Fibroblast of pulmonary artery (primary cell): ENCODE results near the gene BAG1.
A peak's percentile ranks its signal among the peaks of the same experiment; 100 is the strongest.

ENCODE experiments used
- DNase-seq: peaks from one replicate; pipeline ENCODE4 v3.0.0-alpha.2; 2010; ENCODE audit warnings: low read depth
- H3K4me3 ChIP-seq: replicated peaks from 2 replicates; pipeline ENCODE4 v1.5.1; 2011; ENCODE audit warnings: low read depth, mild to moderate bottlenecking, control low read depth, low read length, moderate library complexity
- TF ChIP-seq, protein P1 (sequence below): IDR thresholded peaks from 2 replicates; pipeline ENCODE4 v1.5.1; 2011; ENCODE audit warnings: mild to moderate bottlenecking, control low read depth, low read length, inconsistent platforms; ENCODE audit errors: missing control alignments

The BAG1 gene

GRCh38 chr9:33229359-33230114 lies 35.0 kb downstream of the BAG1 start:
- TF ChIP-seq, protein P1, sequence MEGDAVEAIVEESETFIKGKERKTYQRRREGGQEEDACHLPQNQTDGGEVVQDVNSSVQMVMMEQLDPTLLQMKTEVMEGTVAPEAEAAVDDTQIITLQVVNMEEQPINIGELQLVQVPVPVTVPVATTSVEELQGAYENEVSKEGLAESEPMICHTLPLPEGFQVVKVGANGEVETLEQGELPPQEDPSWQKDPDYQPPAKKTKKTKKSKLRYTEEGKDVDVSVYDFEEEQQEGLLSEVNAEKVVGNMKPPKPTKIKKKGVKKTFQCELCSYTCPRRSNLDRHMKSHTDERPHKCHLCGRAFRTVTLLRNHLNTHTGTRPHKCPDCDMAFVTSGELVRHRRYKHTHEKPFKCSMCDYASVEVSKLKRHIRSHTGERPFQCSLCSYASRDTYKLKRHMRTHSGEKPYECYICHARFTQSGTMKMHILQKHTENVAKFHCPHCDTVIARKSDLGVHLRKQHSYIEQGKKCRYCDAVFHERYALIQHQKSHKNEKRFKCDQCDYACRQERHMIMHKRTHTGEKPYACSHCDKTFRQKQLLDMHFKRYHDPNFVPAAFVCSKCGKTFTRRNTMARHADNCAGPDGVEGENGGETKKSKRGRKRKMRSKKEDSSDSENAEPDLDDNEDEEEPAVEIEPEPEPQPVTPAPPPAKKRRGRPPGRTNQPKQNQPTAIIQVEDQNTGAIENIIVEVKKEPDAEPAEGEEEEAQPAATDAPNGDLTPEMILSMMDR = no peak
- DNase-seq = no peak

GRCh38 chr9:33228606-33229005 lies 35.9 kb downstream of the BAG1 start:
- no peak overlapping the region for H3K4me3 ChIP-seq
- DNase-seq = no peak
- TF ChIP-seq, protein P1 = no peak

More at GRCh38 chr9:33229359-33230114, 35.0 kb downstream of the BAG1 start:
- H3K4me3 ChIP-seq = no peak overlapping the region

DNA sequence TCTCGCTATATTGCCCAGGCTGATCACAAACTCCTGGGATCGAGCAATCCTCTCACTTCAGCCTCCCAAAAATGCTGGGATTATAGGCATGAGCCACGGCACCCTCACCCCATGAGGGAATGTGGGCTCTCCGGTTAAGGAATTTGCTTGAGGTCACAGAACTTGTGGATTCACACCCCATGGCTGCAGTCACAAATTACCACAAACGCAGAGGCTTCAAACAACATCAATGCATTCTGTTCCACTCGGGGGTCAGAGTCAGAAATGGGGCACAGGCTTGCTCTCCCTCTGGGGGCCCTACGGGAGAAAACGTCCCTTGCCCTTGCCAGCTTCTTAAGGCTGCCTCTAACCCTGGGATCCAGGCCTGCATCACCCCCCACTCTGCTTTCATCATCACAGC lies 36.8 kb downstream of the BAG1 start:
- no peak overlapping the region for H3K4me3 ChIP-seq
- TF ChIP-seq, protein P1 = no peak
- no peak for DNase-seq

GRCh38 chr9:33227008-33227398 lies 37.5 kb downstream of the BAG1 start:
- DNase-seq = no peak
- TF ChIP-seq, protein P1 = no peak
- no peak overlapping the region for H3K4me3 ChIP-seq

DNA sequence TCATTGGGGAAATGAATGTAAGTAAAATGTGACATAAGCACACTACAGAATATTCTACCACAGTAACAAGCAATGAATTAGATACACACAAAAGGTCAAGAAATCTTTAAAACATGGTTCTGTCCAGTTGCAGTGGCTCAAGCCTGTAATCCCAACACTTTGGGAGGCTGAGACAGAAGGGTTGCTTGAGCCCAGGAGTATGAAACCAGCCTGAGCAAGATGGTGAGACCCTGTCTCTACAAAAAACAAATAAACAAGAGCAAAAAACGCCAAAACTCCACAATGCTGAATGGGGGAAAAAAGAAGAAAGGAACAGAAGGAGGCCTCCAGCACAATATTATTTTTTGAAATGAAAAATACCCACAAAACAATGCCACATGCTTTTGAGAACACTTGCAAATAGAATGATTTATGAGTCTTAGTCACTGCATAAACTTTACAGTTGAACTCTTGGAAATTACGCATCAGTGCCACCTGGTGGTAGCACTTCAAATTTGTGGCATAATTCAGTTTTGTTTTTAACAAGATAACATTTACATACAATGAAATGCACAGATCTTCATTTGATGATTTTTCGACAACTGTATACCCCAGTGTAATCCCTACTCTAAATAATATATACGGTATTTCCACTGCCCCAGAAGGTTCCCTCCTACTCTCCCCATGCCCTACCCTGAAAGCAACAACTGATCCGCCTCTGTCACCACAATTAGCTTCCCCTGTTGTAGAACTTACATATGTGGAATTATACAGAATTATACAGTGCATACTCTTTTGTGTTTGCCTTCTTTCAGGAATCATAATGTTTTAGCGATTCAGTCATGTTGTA lies 39.0 kb downstream of the BAG1 start:
- peak; percentile 86 for DNase-seq
- TF ChIP-seq, protein P1 = peak; percentile 62
- H3K4me3 ChIP-seq = no peak overlapping the region

DNA sequence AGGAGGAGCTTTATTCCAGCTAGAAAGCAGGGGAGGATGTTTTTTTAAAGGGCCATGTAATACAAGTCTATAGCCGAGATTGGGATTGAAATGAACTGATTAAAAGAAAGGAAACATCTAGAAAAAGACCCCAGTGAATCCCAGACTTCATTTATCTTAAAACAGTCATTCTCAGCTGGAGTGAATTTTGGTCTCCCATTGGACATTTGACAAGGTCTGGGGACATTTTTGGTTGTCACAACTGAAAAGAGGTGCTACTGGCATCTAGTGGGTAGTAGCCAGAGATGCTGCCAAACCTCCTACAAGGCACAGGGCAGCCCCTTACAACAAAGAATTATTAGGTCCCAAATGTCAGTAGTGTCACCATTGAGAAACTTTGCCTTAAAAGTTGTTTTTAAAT lies 40.8 kb downstream of the BAG1 start:
- DNase-seq = peak; percentile 51
- TF ChIP-seq, protein P1 = peak; percentile 44

More for the DNA sequence above, 40.8 kb downstream of the BAG1 start:
- H3K4me3 ChIP-seq = no peak overlapping the region
